CD4-positive, alpha-beta T cell (primary cell): ENCODE data around the gene MSRB3. TPM values are rescaled to one million over a fixed set of nuclear protein-coding genes. Genes with fewer than 3 reads are reported as not detected.

Source experiments
- ATAC-seq: fragments of 200-7000 bp; cut with Tn5 transposase; one replicate; pipeline ENCODE4 v1.10.0; 2022; ENCODE audit warnings: mild to moderate bottlenecking; ENCODE audit not compliant: poor library complexity
- CTCF ChIA-PET: fragments of 350-600 bp; sonication (Branson Sonifier 250); formaldehyde crosslinking; loops from one replicate; lab custom pipeline; 2021; ENCODE audit warnings: antibody characterized with exemption, inconsistent platforms; lab: Charles Lee
- POLR2A ChIA-PET: fragments of 350-600 bp; sonication (Branson Sonifier 250); formaldehyde crosslinking; loops from one replicate; lab custom pipeline; 2021; ENCODE audit warnings: antibody characterized with exemption, inconsistent platforms; lab: Charles Lee
- DNase-seq, 14 experiments: peaks; one replicate each; pipeline ENCODE4 v3.0.0-alpha.2; 2013 to 2020; ENCODE audit warnings: mixed read lengths in 2 of 14
- H3K27ac ChIP-seq, 2 donors: one replicate each; pipeline versions ENCODE4 v1.5.1 to v1.7.0; 2013; ENCODE audit warnings: low read length in 2 of 2, low read depth in 1 of 2, mild to moderate bottlenecking in 1 of 2
- H3K27me3 ChIP-seq, 2 experiments: 1 replicate in 1 of 2; 2 replicates in 1 of 2; pipeline versions ENCODE4 v1.6.1 to v1.7.0; 2013; ENCODE audit warnings: low read length in 2 of 2, control low read depth in 1 of 2, mild to moderate bottlenecking in 1 of 2, moderate library complexity in 1 of 2; ENCODE audit not compliant: insufficient read depth in 2 of 2, control insufficient read depth in 1 of 2
- H3K36me3 ChIP-seq: one replicate; pipeline ENCODE4 v1.6.1; 2013; ENCODE audit warnings: low read length, control low read depth; ENCODE audit not compliant: insufficient read depth
- H3K4me1 ChIP-seq: one replicate; pipeline ENCODE4 v1.6.1; 2013; ENCODE audit warnings: low read length, control low read depth; ENCODE audit not compliant: insufficient read depth
- H3K4me3 ChIP-seq: one replicate; pipeline ENCODE4 v1.5.1; 2013; ENCODE audit warnings: mild to moderate bottlenecking, low read length, moderate library complexity
- H3K9me3 ChIP-seq, 2 experiments: 1 replicate in 1 of 2; 2 replicates in 1 of 2; pipeline versions ENCODE4 v1.6.1 to v1.7.0; 2013; ENCODE audit warnings: low read length in 2 of 2, mild to moderate bottlenecking in 2 of 2, control low read depth in 1 of 2, moderate library complexity in 1 of 2; ENCODE audit not compliant: control insufficient read depth in 1 of 2, insufficient read depth in 1 of 2
- H3K27ac Mint-ChIP-seq: one replicate; pipeline ENCODE4 v1.8.0; 2020; ENCODE audit warnings: mixed read lengths
- H3K27me3 Mint-ChIP-seq: one replicate; pipeline ENCODE4 v1.8.0; 2021; ENCODE audit warnings: mixed read lengths
- H3K36me3 Mint-ChIP-seq: one replicate; pipeline ENCODE4 v1.8.0; 2021; ENCODE audit warnings: low read depth, mixed read lengths
- H3K4me1 Mint-ChIP-seq: one replicate; pipeline ENCODE4 v1.8.0; 2021; ENCODE audit warnings: low read depth, mixed read lengths
- H3K4me3 Mint-ChIP-seq: one replicate; pipeline ENCODE4 v1.8.0; 2020; ENCODE audit warnings: mild to moderate bottlenecking, mixed read lengths
- H3K9me3 Mint-ChIP-seq: one replicate; pipeline ENCODE4 v1.8.0; 2020; ENCODE audit warnings: mixed read lengths
- CTCF ChIP-seq: fragments of 200-600 bp; IDR thresholded peaks from one replicate; pipeline ENCODE4 v1.8.0; 2022; ENCODE audit warnings: antibody characterized with exemption, mild to moderate bottlenecking
- intact Hi-C, 2 experiments: fragments of 100-400 bp; cut with DNase I in 1 of 2; cut with micrococcal nuclease in 1 of 2; formaldehyde crosslinking; loops; one replicate each; pipeline versions ENCODE4 v1.15.1 to v1.9.0; 2023 to 2025; cut with DNase I, micrococcal nuclease
- total RNA-seq, 174 experiments: library from RNA in 2 of 174; stranded (reverse) in 2 of 174; gene quantifications; one replicate each; pipeline ENCODE4 v1.2.3 and lab custom pipeline; 2021 to 2026

The MSRB3 gene
- total RNA-seq, 2 experiments from 2014 or later: 0.17 TPM; not detected in 1

- Mint-ChIP-seq H3K27ac (no peak overlapping the region), H3K4me3 (no peak overlapping the region), H3K9me3 (no peaks in the 10 kb centered on the region), H3K4me1 (no peaks in the 10 kb centered on the region), H3K27me3 (peaks cover 4% of the 10 kb centered on the region), H3K36me3 (no peaks in the 10 kb centered on the region)
- Histone ChIP-seq H3K4me1 (no peaks in the 10 kb centered on the region), H3K36me3 (no peaks in the 10 kb centered on the region), H3K4me3 (no peak overlapping the region), H3K27me3 (no peaks in the 10 kb centered on the region), H3K27ac (no peak overlapping the region), H3K9me3 (peaks cover 0 to 6% of the 10 kb centered on the region in 2 experiments)
- intact Hi-C loops: no loop called here
- DNase-seq (no peak), ATAC-seq (no peak)
- POLR2A ChIA-PET: no interaction called here
- CTCF ChIA-PET: interaction anchor here (0.9 kb wide), 1 partner anchor 10 kb away, joined by 3 read pairs; no protein-coding TSS in a partner anchor
- no peak for TF ChIP-seq CTCF
Measured at GRCh38 chr12:65510584-65511050, 232.1 kb downstream of the MSRB3 start.

GRCh38 chr12:65511134-65511834 lies 232.8 kb downstream of the MSRB3 start:
- CTCF ChIA-PET: interaction anchor here (0.9 kb wide), 1 partner anchor 10 kb away, joined by 3 read pairs; no protein-coding TSS in a partner anchor
- ATAC-seq (no peak), DNase-seq (no peak)
- POLR2A ChIA-PET: no interaction called here
- no peaks in the 10 kb centered on the region for H3K9me3 Mint-ChIP-seq
- H3K4me3 Mint-ChIP-seq: no peak overlapping the region
- no peak overlapping the region for H3K27ac Mint-ChIP-seq
- Histone ChIP-seq H3K4me1 (no peaks in the 10 kb centered on the region), H3K27ac (no peak overlapping the region), H3K36me3 (no peaks in the 10 kb centered on the region), H3K27me3 (no peaks in the 10 kb centered on the region), H3K4me3 (no peak overlapping the region), H3K9me3 (no peaks in the 10 kb centered on the region)
- no peaks in the 10 kb centered on the region for H3K36me3 Mint-ChIP-seq
- H3K4me1 Mint-ChIP-seq: no peaks in the 10 kb centered on the region
- intact Hi-C loops: no loop called here
- peaks cover 4% of the 10 kb centered on the region for H3K27me3 Mint-ChIP-seq
- no peak for TF ChIP-seq CTCF

GRCh38 chr12:65511912-65512311 lies 233.4 kb downstream of the MSRB3 start:
- DNase-seq (no peak), ATAC-seq (no peak)
- intact Hi-C loops: no loop called here
- no peak for TF ChIP-seq CTCF
- no peak overlapping the region for H3K27ac ChIP-seq
- H3K27ac Mint-ChIP-seq: no peak overlapping the region
- no peaks in the 10 kb centered on the region for H3K36me3 Mint-ChIP-seq
- no peaks in the 10 kb centered on the region for H3K36me3 ChIP-seq
- H3K4me3 ChIP-seq: no peak overlapping the region
- peaks cover 4% of the 10 kb centered on the region for H3K27me3 Mint-ChIP-seq
- H3K4me1 Mint-ChIP-seq: no peaks in the 10 kb centered on the region
- no peaks in the 10 kb centered on the region for H3K9me3 ChIP-seq
- H3K27me3 ChIP-seq: no peaks in the 10 kb centered on the region
- H3K9me3 Mint-ChIP-seq: no peaks in the 10 kb centered on the region
- H3K4me3 Mint-ChIP-seq: no peak overlapping the region
- H3K4me1 ChIP-seq: no peaks in the 10 kb centered on the region
- ChIA-PET CTCF (no interaction called here), POLR2A (no interaction called here)

Other genes starting within 250 kb of the MSRB3 start
- not detected for gene WIF1, start 157.4 kb upstream of the MSRB3 start, total RNA-seq
- gene LEMD3, start 109.1 kb upstream of the MSRB3 start, total RNA-seq: 10 to 100 TPM; 67.1 to 68.8 TPM